Breast epithelium (tissue), 4 donors: Measurements from ENCODE around the gene CLK2. TPM values are rescaled to one million over a fixed set of nuclear protein-coding genes. Genes with fewer than 3 reads are reported as not detected.
A peak's percentile ranks its signal among the peaks of the same experiment; 100 is the strongest.
"Not testable (repeated sequence)": the region's sequence is repeated elsewhere in the genome, so short reads cannot be mapped to it uniquely, and the experiment has no call there.

Experiments
- DNase-seq, 2 donors: peaks; one replicate each; pipeline ENCODE4 v3.0.0-alpha.2; 2019; ENCODE audit warnings: low spot score in 2 of 2
- H3K27ac ChIP-seq, 2 donors: fragments of 200-600 bp; sonication (generic) in 1 of 2; one replicate each; pipeline ENCODE4 v1.5.1; 2016 to 2019; ENCODE audit warnings: mild to moderate bottlenecking in 1 of 2
- H3K27me3 ChIP-seq, 2 donors: fragments of 200-600 bp; sonication (generic) in 1 of 2; one replicate each; pipeline versions ENCODE4 v1.5.1 to v1.6.0; 2017 to 2019; ENCODE audit warnings: control low read depth in 1 of 2, mild to moderate bottlenecking in 1 of 2
- H3K36me3 ChIP-seq: fragments of 200-600 bp; one replicate; pipeline ENCODE4 v1.5.1; 2019
- H3K4me1 ChIP-seq, 2 donors: fragments of 200-600 bp; sonication (generic); one replicate each; pipeline ENCODE4 v1.5.1; 2016 to 2019; ENCODE audit warnings: control low read depth in 1 of 2
- H3K4me3 ChIP-seq, 3 donors: fragments of 200-600 bp; sonication (generic); 1 replicate in 2 of 3; 2 replicates in 1 of 3; pipeline ENCODE4 v1.5.1; 2016 to 2019; ENCODE audit warnings: mild to moderate bottlenecking in 3 of 3, moderate library complexity in 2 of 3
- H3K9me3 ChIP-seq, 2 donors: fragments of 200-600 bp; sonication (generic) in 1 of 2; one replicate each; pipeline ENCODE4 v1.5.1; 2016 to 2019; ENCODE audit warnings: control low read depth in 1 of 2
- POLR2A ChIP-seq: fragments of 450-650 bp; IDR thresholded peaks from one replicate; pipeline ENCODE4 v1.6.1; 2016; ENCODE audit warnings: antibody characterized with exemption, mild to moderate bottlenecking, moderate library complexity
- POLR2AphosphoS5 ChIP-seq, 3 donors: sonication (generic); formaldehyde crosslinking; IDR thresholded peaks; one replicate each; pipeline ENCODE4 v1.6.1; 2017; ENCODE audit warnings: antibody characterized with exemption in 3 of 3
- intact Hi-C: fragments of 100-400 bp; cut with DNase I; formaldehyde crosslinking; loops from one replicate; pipeline ENCODE4 v1.15.1; 2023; ENCODE audit warnings: low total_unique reads
- total RNA-seq, 3 donors: library from RNA; depleted of rRNA; stranded (reverse); fragments of >200 nt; gene quantifications; one replicate each; pipeline ENCODE4 v1.1.0, GENCODE V29; 2016
- TF ChIP-seq, protein P1 (sequence below), 3 donors: fragments of 450-650 bp; IDR thresholded peaks; one replicate each; pipeline ENCODE4 v1.5.1; 2016 to 2017; ENCODE audit warnings: antibody characterized with exemption in 3 of 3, mild to moderate bottlenecking in 3 of 3, moderate library complexity in 3 of 3

Gene CLK2
- total RNA-seq, 3 donors from 2014 or later: 29.1 to 53.4 (median 48.7) TPM

DNA sequence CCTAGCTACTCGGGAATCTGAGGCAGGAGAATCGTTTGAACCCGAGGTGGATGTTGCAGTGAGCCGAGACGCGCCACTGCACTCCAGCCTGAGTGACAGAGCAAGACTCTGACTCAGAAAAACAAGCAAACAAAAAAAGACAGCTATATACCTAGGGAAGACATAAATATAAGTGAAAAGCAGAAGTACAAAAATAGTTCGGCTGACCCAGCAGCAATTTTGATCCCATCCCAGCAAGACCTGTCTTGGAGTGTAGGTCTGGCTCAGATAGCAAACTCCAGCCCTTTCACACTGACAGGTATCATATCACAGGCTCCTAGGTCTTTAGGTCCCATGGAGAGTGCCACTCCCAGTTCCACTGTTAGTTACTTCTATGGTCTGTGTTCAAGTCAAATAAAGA is 50.3 kb downstream of the CLK2 start:
- Histone ChIP-seq H3K36me3 (no peaks in the 10 kb centered on the region), H3K27me3 (no peaks in the 10 kb centered on the region), H3K4me1 (no peaks in the 10 kb centered on the region), H3K27ac (no peak overlapping the region), H3K4me3 (no peak overlapping the region), H3K9me3 (no peaks in the 10 kb centered on the region)
- intact Hi-C loops: no loop called here
- no peak for TF ChIP-seq POLR2A
- TF ChIP-seq, protein P1, sequence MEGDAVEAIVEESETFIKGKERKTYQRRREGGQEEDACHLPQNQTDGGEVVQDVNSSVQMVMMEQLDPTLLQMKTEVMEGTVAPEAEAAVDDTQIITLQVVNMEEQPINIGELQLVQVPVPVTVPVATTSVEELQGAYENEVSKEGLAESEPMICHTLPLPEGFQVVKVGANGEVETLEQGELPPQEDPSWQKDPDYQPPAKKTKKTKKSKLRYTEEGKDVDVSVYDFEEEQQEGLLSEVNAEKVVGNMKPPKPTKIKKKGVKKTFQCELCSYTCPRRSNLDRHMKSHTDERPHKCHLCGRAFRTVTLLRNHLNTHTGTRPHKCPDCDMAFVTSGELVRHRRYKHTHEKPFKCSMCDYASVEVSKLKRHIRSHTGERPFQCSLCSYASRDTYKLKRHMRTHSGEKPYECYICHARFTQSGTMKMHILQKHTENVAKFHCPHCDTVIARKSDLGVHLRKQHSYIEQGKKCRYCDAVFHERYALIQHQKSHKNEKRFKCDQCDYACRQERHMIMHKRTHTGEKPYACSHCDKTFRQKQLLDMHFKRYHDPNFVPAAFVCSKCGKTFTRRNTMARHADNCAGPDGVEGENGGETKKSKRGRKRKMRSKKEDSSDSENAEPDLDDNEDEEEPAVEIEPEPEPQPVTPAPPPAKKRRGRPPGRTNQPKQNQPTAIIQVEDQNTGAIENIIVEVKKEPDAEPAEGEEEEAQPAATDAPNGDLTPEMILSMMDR (IDR thresholded peaks at IDR 0.05): no peak
- no peak for TF ChIP-seq POLR2AphosphoS5 (IDR thresholded peaks at IDR 0.05)
- DNase-seq: no peak

DNA sequence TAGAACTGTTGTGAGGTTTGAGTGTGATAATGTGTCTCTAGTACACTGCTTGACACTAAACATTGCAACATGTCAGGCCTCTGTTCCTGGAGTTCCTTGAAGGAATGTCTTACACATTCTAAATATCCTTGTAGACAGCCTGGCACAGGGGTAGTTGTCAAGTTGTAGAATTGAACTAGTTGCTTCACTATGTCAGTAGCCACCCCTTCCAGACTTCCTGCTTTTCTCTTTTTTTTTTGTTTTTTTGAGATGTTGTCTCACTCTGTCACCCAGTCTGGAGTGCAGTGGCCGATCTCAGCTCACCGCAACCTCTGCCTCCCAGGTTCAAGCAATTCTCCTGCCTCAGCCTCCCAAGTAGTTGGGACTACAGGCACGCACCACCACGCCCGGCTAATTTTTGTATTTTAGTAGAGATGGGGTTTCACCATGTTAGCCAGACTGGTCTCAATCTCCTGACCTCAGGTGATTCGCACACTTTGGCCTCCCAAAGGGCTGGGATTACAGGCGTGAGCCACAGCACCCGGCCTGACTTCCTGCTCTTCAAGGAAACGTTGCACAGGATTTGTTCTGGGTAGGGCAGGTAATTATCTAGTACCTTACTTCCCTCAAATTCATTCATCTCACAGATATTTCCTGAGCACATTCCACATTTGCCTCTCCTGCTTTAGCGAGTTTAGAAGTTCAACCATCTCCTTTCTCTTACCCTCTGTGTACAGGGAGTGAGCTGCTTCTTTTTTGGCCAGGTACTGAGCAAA is 52.9 kb downstream of the CLK2 start:
- intact Hi-C loops, H3K4me1 ChIP-seq, H3K4me3 ChIP-seq, H3K9me3 ChIP-seq, H3K27me3 ChIP-seq, H3K36me3 ChIP-seq, DNase-seq, H3K27ac ChIP-seq: not testable (repeated sequence)

DNA sequence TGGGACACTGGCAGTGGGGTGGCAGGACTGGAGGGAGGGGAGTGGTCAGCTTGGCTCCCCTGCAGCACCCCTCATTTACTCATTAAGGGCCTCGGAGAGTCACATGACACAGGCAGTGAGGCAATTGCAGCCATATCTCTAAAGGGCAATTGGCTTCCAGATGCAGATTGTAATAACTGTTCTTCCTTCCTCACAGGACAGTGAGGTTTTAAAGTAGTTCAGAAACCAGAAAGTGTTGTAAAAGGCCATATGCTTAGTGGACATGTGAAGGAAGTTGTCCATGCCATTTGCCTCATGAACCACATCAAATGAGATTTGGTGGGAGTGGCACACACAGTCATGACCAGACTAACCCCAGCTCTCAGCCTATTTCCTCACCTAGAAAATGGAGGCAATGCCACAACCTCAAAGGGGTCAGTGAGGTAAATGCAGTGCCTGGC is 53.7 kb downstream of the CLK2 start:
- DNase-seq: no peak
- Histone ChIP-seq H3K36me3 (no peaks in the 10 kb centered on the region), H3K27me3 (no peaks in the 10 kb centered on the region), H3K9me3 (no peaks in the 10 kb centered on the region), H3K4me3 (peak overlapping the region in 2 of 3 donors; percentile 14 to 45), H3K27ac (peak overlapping the region in 1 of 2 donors; percentile 1), H3K4me1 (no peaks in the 10 kb centered on the region)
- intact Hi-C loops: no loop called here
- TF ChIP-seq POLR2A: no peak

DNA sequence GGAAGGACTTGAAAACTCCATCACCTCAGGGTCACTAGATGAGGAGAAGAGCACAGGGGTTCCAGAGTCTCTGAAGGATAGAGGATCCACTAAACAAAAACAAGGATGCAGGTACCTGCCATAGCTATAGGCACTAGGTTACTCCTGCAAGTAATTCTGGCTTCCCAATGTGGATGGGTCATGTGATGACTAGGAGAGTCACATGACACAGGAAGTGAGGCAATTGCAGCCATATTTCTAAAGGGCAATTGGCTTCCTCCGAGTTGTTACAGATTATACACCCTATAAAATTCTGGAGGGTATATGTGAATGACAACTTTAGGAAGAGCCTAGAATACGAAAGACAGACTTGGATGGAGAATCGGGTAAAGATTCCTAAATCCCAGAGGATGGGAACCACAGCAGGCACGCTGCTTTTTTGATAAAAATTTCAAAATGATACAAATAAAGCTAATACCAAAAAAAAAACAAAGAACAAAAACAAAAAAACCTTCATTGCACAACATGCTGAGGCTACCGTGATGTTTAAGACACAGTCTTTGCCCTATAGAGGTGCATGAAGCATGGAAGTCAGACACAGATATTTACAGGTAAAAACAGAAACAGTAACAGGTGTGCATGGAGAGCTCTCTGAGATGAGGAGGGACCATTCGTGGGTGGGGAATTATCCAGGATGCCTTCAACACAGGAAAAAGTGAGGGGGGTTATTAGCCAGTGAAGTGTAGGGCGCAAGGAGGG is 54.3 kb downstream of the CLK2 start:
- Histone ChIP-seq H3K9me3 (no peaks in the 10 kb centered on the region), H3K27ac (peak overlapping the region in 1 of 2 donors; percentile 1), H3K27me3 (no peaks in the 10 kb centered on the region), H3K4me3 (peak overlapping the region in 2 of 3 donors; percentile 14 to 45), H3K36me3 (no peaks in the 10 kb centered on the region), H3K4me1 (no peaks in the 10 kb centered on the region)
- DNase-seq: no peak
- intact Hi-C loops: no loop called here
- no peak for TF ChIP-seq POLR2A
- TF ChIP-seq, protein P1 (IDR thresholded peaks at IDR 0.05): no peak
- TF ChIP-seq POLR2AphosphoS5 (IDR thresholded peaks at IDR 0.05): no peak

DNA sequence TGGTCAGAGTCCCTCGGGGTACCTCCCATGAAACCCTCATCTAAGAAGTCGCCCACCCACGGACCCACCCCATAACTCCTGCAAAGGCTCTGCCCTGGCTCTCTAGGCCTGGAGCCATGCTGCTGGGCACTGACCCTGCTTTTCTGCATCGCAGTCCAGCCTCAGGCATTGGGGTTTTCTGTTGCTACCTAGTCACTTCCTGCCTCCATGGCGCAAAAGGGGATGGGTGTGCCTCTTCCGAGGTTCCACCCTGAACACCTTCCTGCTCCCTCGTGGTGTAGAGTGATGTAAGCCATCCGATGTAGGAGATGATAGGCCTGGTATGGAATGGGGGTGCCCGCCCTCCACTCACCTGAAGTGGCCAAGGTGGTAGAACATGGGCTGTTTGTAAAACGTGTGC is 58.6 kb downstream of the CLK2 start:
- intact Hi-C loops, DNase-seq, H3K27ac ChIP-seq, H3K9me3 ChIP-seq, H3K27me3 ChIP-seq, H3K36me3 ChIP-seq, H3K4me3 ChIP-seq, H3K4me1 ChIP-seq: not testable (repeated sequence)

Other genes with a start within 250 kb of the CLK2 start
- gene DCST2, start 239.7 kb downstream of the CLK2 start, total RNA-seq: 1 to 10 TPM in 2 of 3 donors, under 1 TPM in 1; 0.48 to 4.4 (median 3.3) TPM
- under 1 TPM; 0.16 to 0.66 (median 0.44) TPM for gene DCST1, start 239.7 kb downstream of the CLK2 start, total RNA-seq
- gene ADAM15, start 222.2 kb downstream of the CLK2 start, total RNA-seq: 100 to 1,000 TPM in 2 of 3 donors, 10 to 100 TPM in 1; 97.8 to 155 (median 109) TPM
- 10 to 100 TPM in 2 of 3 donors, 1 to 10 TPM in 1; 4.8 to 26.6 (median 23.9) TPM for gene EFNA4, start 209.8 kb downstream of the CLK2 start, total RNA-seq
- 1 to 10 TPM; 1.6 to 7.2 (median 6.6) TPM for gene EFNA3, start 194.7 kb downstream of the CLK2 start, total RNA-seq
- 100 to 1,000 TPM in 2 of 3 donors, 10 to 100 TPM in 1; 18.7 to 163 (median 120) TPM for gene EFNA1, start 145.6 kb downstream of the CLK2 start, total RNA-seq
- gene SLC50A1, start 137.7 kb downstream of the CLK2 start, total RNA-seq: 10 to 100 TPM; 25.0 to 32.4 (median 28.5) TPM
- gene DPM3, start 133.0 kb downstream of the CLK2 start, total RNA-seq: 10 to 100 TPM; 53.7 to 69.4 (median 68.2) TPM
- gene KRTCAP2, start 100.2 kb downstream of the CLK2 start, total RNA-seq: 100 to 1,000 TPM; 104 to 147 (median 131) TPM
- 1 to 10 TPM in 1 of 3 donors, under 1 TPM in 1, not detected in 1; 0.98 to 1.5 TPM for gene TRIM46, start 99.7 kb downstream of the CLK2 start, total RNA-seq
- 10 to 100 TPM; 17.3 to 27.5 (median 25.9) TPM for gene THBS3, start 65.6 kb downstream of the CLK2 start, total RNA-seq
- 10 to 100 TPM; 41.1 to 50.8 (median 44.8) TPM for gene MTX1, start 64.8 kb downstream of the CLK2 start, total RNA-seq
- gene ENTREP3, start 18.0 kb downstream of the CLK2 start, total RNA-seq: 10 to 100 TPM in 2 of 3 donors, 1 to 10 TPM in 1; 8.2 to 12.1 (median 10.2) TPM
- gene SCAMP3, start 11.1 kb downstream of the CLK2 start, total RNA-seq: 10 to 100 TPM; 64.9 to 72.0 (median 68.3) TPM
- gene HCN3, start 4.0 kb upstream of the CLK2 start, total RNA-seq: 1 to 10 TPM; 1.3 to 2.3 (median 2.3) TPM
- under 1 TPM in 1 of 3 donors, not detected in 2; 0.33 TPM for gene PKLR, start 27.9 kb upstream of the CLK2 start, total RNA-seq
- 100 to 1,000 TPM in 1 of 3 donors, 10 to 100 TPM in 2; 84.2 to 102 (median 93.1) TPM for gene FDPS, start 35.4 kb upstream of the CLK2 start, total RNA-seq
- gene RUSC1, start 47.4 kb upstream of the CLK2 start, total RNA-seq: 10 to 100 TPM; 14.1 to 22.4 (median 14.4) TPM